Loucy (cell line): ENCODE results near the gene RUFY3.

Source experiments
- H2AFZ ChIP-seq: fragments of 200-600 bp; sonication (generic); 2 replicates; pipeline ENCODE4 v1.6.0; 2016; ENCODE audit warnings: antibody characterized with exemption, mild to moderate bottlenecking, low read length, moderate library complexity
- H3F3A ChIP-seq: fragments of 200-600 bp; 2 replicates; pipeline ENCODE4 v1.6.0; 2016; ENCODE audit warnings: antibody characterized with exemption, low read depth, mild to moderate bottlenecking
- H3K27me3 ChIP-seq: fragments of 200-600 bp; sonication (generic); 2 replicates; pipeline ENCODE4 v1.6.1; 2014; ENCODE audit warnings: low read length, mild to moderate bottlenecking; ENCODE audit not compliant: insufficient read depth, poor library complexity, severe bottlenecking
- H3K36me3 ChIP-seq: fragments of 200-600 bp; sonication (generic); 2 replicates; pipeline ENCODE4 v1.6.1; 2016; ENCODE audit warnings: low read length; ENCODE audit not compliant: insufficient read depth
- H3K4me1 ChIP-seq: fragments of 200-600 bp; sonication (generic); 2 replicates; pipeline ENCODE4 v1.5.1; 2014; ENCODE audit warnings: low read length, mild to moderate bottlenecking; ENCODE audit not compliant: insufficient read depth, poor library complexity, severe bottlenecking
- H3K4me2 ChIP-seq: fragments of 200-600 bp; sonication (generic); 2 replicates; pipeline ENCODE4 v1.6.0; 2014; ENCODE audit warnings: antibody characterized with exemption, low read length, low read depth, mild to moderate bottlenecking; ENCODE audit not compliant: poor library complexity, severe bottlenecking
- H3K4me3 ChIP-seq: fragments of 200-600 bp; sonication (generic); 2 replicates; pipeline ENCODE4 v1.5.1; 2014; ENCODE audit warnings: low read length, mild to moderate bottlenecking, mixed read lengths; ENCODE audit not compliant: poor library complexity, severe bottlenecking
- H3K79me2 ChIP-seq: fragments of 200-600 bp; sonication (generic); 2 replicates; pipeline ENCODE4 v1.6.1; 2014; ENCODE audit warnings: low read length; ENCODE audit not compliant: insufficient read depth
- H3K9ac ChIP-seq: fragments of 200-600 bp; sonication (generic); 2 replicates; pipeline ENCODE4 v1.6.0; 2014; ENCODE audit warnings: mild to moderate bottlenecking, low read depth, low read length, moderate library complexity; ENCODE audit not compliant: poor library complexity, severe bottlenecking
- H3K9me2 ChIP-seq: fragments of 200-600 bp; sonication (generic); replicated peaks from 2 replicates; pipeline ENCODE4 v1.6.1; 2016; ENCODE audit warnings: low read depth, low read length, mixed read lengths
- H3K9me3 ChIP-seq: fragments of 200-600 bp; sonication (generic); 2 replicates; pipeline ENCODE4 v1.6.1; 2014; ENCODE audit warnings: mild to moderate bottlenecking, antibody characterized with exemption, low read length, low read depth; ENCODE audit not compliant: insufficient read depth
- H4K20me1 ChIP-seq: fragments of 200-600 bp; sonication (generic); 2 replicates; pipeline ENCODE4 v1.6.0; 2014; ENCODE audit warnings: antibody characterized with exemption, low read length, mild to moderate bottlenecking; ENCODE audit not compliant: insufficient read depth, poor library complexity, severe bottlenecking
- CTCF ChIP-seq: fragments of 200-600 bp; sonication (generic); conservative IDR thresholded peaks from 2 replicates; pipeline ENCODE4 v1.5.1; 2014; ENCODE audit warnings: mild to moderate bottlenecking, antibody characterized with exemption, low read length
- EZH2phosphoT487 ChIP-seq: fragments of 200-600 bp; IDR thresholded peaks from 2 replicates; pipeline ENCODE4 v1.6.1; 2018; ENCODE audit warnings: antibody characterized with exemption, mild to moderate bottlenecking, moderate library complexity, borderline replicate concordance

Gene RUFY3

DNA sequence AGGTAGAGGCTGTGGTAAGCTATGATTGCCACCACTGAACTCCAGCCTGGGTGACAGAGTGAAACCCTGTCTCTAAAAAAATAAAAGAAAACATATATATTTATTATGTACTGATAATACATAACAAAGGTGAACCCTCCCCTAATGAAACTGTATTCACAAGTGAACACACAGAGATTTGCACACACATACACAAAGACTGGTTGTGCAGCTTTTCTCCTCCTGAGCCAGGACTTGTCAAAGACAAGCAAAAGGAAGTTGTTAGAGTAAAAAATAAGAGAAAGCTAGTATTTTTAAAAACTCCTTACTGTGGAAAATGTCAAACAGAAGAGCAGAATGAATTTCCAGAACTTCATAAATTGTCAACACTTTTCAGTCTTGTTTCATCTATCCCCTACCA is 119.4 kb downstream of the RUFY3 start:
- Histone ChIP-seq H3K4me3 (no peak overlapping the region), H3K79me2 (peaks cover 35% of the 10 kb centered on the region), H3K9ac (no peak overlapping the region), H3K27me3 (peaks cover 5% of the 10 kb centered on the region), H3K36me3 (no peaks in the 10 kb centered on the region), H3K4me1 (peaks cover 12% of the 10 kb centered on the region), H3K9me3 (no peaks in the 10 kb centered on the region), H4K20me1 (peaks cover 29% of the 10 kb centered on the region), H3K4me2 (no peak overlapping the region), H2AFZ (no peak overlapping the region), H3F3A (no peaks in the 10 kb centered on the region), H3K9me2 (no peaks in the 10 kb centered on the region)
- TF ChIP-seq CTCF (no peak), EZH2phosphoT487 (no peak)

DNA sequence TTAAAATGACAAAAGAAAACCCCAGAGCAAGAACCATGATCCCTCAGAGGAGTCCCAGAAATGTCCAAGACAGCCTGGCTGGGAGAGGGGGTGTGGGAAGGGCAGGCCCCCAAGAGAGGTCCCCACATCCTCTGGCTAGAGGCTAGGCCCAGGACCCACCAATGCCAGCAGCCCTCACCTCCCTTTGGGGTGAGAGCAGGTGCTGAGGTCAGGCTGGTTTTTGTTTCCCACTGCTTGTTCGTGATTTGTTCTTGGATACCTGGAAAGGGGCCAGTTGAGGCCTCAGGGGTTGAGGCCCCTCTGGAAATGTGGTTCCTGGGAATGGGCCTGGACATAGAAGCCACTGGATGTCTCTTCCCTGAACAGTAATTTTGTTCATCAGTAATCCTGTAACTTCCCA is 120.2 kb downstream of the RUFY3 start:
- Histone ChIP-seq H2AFZ (no peak overlapping the region), H3K27me3 (peaks cover 5% of the 10 kb centered on the region), H3K9me3 (no peaks in the 10 kb centered on the region), H3K4me1 (peaks cover 5% of the 10 kb centered on the region), H3K4me2 (no peak overlapping the region), H4K20me1 (peaks cover 22% of the 10 kb centered on the region), H3K79me2 (peaks cover 27% of the 10 kb centered on the region), H3K9ac (no peak overlapping the region), H3K4me3 (no peak overlapping the region), H3K36me3 (no peaks in the 10 kb centered on the region), H3F3A (no peaks in the 10 kb centered on the region), H3K9me2 (no peaks in the 10 kb centered on the region)
- TF ChIP-seq CTCF: no peak
- no peak for TF ChIP-seq EZH2phosphoT487

DNA sequence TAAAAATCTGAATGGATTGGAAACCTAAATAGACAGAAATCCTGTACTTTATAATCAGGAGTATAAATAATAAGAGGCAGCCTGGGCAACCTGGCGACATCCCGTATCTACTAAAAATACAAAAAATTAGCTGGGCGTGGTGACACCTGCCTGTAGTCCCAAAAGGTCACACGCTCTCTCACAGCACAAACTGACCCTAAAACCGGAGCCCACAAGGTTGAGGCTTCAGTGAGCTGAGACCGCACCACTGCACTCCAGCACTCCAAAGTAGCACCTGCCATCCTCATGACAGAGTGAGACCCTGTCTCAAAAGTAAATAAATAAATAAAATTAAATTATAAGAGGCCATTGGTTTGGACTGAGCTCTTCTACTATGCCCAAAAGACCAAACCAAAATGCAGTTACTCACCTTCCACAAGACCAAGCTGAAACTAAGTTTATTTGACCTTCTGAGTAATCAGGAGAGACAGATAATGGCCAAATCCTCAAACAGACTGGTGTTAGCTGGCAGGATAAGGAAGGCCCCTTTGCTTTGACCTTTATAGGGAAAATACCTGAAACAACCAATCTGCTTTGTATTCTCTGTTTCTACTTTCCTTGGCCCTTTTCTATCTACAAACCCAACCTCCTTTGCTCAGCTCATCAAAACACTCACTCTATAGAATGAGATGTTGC is 121.1 kb downstream of the RUFY3 start:
- H3K4me3 ChIP-seq: no peak overlapping the region
- TF ChIP-seq EZH2phosphoT487 (no peak), CTCF (no peak)
- H3K9me2 ChIP-seq: no peaks in the 10 kb centered on the region
- H2AFZ ChIP-seq: no peak overlapping the region
- H3K9me3 ChIP-seq: no peaks in the 10 kb centered on the region
- no peaks in the 10 kb centered on the region for H3K36me3 ChIP-seq
- H3K4me2 ChIP-seq: no peak overlapping the region
- peaks cover 5% of the 10 kb centered on the region for H3K4me1 ChIP-seq
- H3F3A ChIP-seq: no peaks in the 10 kb centered on the region
- H4K20me1 ChIP-seq: peaks cover 12% of the 10 kb centered on the region
- peaks cover 18% of the 10 kb centered on the region for H3K79me2 ChIP-seq
- H3K27me3 ChIP-seq: peaks cover 5% of the 10 kb centered on the region
- H3K9ac ChIP-seq: no peak overlapping the region
